ENCODE results near the gene KRT39. TPM values are rescaled to one million over a fixed set of nuclear protein-coding genes. Genes with fewer than 3 reads are reported as not detected.

The KRT39 gene
- total and polyA plus RNA-seq, 4 donors, result not detected

DNA sequence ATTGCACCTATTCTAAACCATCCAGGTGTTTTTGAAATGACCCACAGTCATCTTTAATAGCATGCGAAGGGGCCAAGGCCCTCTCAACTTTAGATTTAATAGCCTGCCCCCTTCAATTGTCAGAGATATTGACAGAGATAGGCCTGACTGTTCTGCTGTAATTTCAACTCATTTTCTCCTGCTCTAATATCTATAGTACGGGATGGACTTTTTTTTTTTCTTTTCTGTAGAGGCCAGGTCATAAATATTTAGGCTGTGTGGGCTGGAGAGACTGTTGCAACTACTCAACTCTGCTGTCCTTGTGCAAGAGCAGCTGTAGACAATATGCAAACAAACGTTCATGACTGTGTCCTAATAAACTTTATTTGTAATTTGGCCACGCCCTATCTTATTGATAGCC is 57.0 kb downstream of the KRT39 start:
- no peak for DNase-seq (ENCODE audit: low spot score)
- Histone ChIP-seq H3K9ac (ENCODE audit: low read depth in 1 of 2, low read length in 2 of 2) (no peak overlapping the region), H3K4me3 (ENCODE audit: low read depth in 1 of 3, low read length in 3 of 3) (no peak overlapping the region), H3K9me3 (ENCODE audit: control insufficient read depth in 4 of 4, low read length in 3 of 4) (no peaks in the 10 kb centered on the region), H3K4me1 (ENCODE audit: control insufficient read depth in 4 of 4, insufficient read depth in 4 of 4, low read length in 3 of 4) (no peaks in the 10 kb centered on the region), H3K27ac (ENCODE audit: low read depth in 1 of 2, low read length in 2 of 2) (no peak overlapping the region), H3K27me3 (ENCODE audit: control insufficient read depth in 4 of 4, insufficient read depth in 4 of 4, low read length in 3 of 4) (peaks cover 0 to 6% (median 0%) of the 10 kb centered on the region in 4 donors), H3K36me3 (ENCODE audit: control insufficient read depth in 4 of 4, insufficient read depth in 3 of 4, low read depth in 1 of 4, low read length in 3 of 4) (no peaks in the 10 kb centered on the region)
- 34% methylated on average over 4 of the region's 4 CpGs for WGBS
- no peak for TF ChIP-seq HNF4G (IDR thresholded peaks at IDR 0.05)
- TF ChIP-seq FOXA2 (IDR thresholded peaks at IDR 0.05), result no peak
- TF ChIP-seq, protein P1, sequence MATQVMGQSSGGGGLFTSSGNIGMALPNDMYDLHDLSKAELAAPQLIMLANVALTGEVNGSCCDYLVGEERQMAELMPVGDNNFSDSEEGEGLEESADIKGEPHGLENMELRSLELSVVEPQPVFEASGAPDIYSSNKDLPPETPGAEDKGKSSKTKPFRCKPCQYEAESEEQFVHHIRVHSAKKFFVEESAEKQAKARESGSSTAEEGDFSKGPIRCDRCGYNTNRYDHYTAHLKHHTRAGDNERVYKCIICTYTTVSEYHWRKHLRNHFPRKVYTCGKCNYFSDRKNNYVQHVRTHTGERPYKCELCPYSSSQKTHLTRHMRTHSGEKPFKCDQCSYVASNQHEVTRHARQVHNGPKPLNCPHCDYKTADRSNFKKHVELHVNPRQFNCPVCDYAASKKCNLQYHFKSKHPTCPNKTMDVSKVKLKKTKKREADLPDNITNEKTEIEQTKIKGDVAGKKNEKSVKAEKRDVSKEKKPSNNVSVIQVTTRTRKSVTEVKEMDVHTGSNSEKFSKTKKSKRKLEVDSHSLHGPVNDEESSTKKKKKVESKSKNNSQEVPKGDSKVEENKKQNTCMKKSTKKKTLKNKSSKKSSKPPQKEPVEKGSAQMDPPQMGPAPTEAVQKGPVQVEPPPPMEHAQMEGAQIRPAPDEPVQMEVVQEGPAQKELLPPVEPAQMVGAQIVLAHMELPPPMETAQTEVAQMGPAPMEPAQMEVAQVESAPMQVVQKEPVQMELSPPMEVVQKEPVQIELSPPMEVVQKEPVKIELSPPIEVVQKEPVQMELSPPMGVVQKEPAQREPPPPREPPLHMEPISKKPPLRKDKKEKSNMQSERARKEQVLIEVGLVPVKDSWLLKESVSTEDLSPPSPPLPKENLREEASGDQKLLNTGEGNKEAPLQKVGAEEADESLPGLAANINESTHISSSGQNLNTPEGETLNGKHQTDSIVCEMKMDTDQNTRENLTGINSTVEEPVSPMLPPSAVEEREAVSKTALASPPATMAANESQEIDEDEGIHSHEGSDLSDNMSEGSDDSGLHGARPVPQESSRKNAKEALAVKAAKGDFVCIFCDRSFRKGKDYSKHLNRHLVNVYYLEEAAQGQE (IDR thresholded peaks at IDR 0.05), result no peak
- no peak for TF ChIP-seq FOXA1 (IDR thresholded peaks at IDR 0.05)
- TF ChIP-seq YY1 (IDR thresholded peaks at IDR 0.05), result no peak
- TF ChIP-seq, protein P2, sequence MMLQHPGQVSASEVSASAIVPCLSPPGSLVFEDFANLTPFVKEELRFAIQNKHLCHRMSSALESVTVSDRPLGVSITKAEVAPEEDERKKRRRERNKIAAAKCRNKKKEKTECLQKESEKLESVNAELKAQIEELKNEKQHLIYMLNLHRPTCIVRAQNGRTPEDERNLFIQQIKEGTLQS (IDR thresholded peaks at IDR 0.05), result no peak
- TF ChIP-seq JUND (IDR thresholded peaks at IDR 0.05), result no peak
- TF ChIP-seq, protein P3, sequence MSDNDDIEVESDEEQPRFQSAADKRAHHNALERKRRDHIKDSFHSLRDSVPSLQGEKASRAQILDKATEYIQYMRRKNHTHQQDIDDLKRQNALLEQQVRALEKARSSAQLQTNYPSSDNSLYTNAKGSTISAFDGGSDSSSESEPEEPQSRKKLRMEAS (IDR thresholded peaks at IDR 0.05), result no peak
- no peak for TF ChIP-seq HNF4A (conservative IDR thresholded peaks at IDR 0.05)

DNA sequence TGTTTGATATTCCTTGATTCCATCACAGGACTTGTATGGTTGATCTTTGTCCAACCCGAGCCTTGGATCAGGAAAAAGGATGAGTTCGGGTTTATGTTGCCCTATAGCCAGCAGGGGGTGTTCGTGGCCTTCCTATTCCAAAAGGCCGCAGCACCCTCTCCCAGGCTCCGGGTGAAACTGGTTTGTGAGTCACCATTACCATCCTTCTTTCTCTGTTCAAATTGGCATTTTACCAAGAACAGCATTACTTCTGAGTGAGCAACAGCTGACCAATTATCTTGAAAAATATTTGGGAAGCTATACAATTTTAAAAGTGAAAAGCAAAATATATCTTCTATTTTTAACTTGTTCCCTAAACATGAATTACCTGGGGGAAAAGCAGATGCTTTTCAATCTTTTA is 57.4 kb downstream of the KRT39 start:
- DNase-seq (ENCODE audit: low spot score), result peak; percentile 56

More for the DNA sequence above, 57.4 kb downstream of the KRT39 start:
- H3K4me3 ChIP-seq (ENCODE audit: low read depth in 1 of 3, low read length in 3 of 3), result no peak overlapping the region
- H3K27me3 ChIP-seq (ENCODE audit: control insufficient read depth in 4 of 4, insufficient read depth in 4 of 4, low read length in 3 of 4), result peaks cover 0 to 6% (median 0%) of the 10 kb centered on the region in 4 donors
- no peak overlapping the region for H3K9ac ChIP-seq (ENCODE audit: low read depth in 1 of 2, low read length in 2 of 2)
- TF ChIP-seq, protein P3 (IDR thresholded peaks at IDR 0.05), result no peak
- TF ChIP-seq HNF4A (conservative IDR thresholded peaks at IDR 0.05), result no peak
- no peak for TF ChIP-seq EGR1 (IDR thresholded peaks at IDR 0.05; ENCODE audit: low read depth in 2 of 2)
- no peak for TF ChIP-seq YY1 (IDR thresholded peaks at IDR 0.05)
- TF ChIP-seq HNF4G (IDR thresholded peaks at IDR 0.05), result no peak
- TF ChIP-seq NR2F2 (IDR thresholded peaks at IDR 0.05), result no peak
- TF ChIP-seq, protein P4, sequence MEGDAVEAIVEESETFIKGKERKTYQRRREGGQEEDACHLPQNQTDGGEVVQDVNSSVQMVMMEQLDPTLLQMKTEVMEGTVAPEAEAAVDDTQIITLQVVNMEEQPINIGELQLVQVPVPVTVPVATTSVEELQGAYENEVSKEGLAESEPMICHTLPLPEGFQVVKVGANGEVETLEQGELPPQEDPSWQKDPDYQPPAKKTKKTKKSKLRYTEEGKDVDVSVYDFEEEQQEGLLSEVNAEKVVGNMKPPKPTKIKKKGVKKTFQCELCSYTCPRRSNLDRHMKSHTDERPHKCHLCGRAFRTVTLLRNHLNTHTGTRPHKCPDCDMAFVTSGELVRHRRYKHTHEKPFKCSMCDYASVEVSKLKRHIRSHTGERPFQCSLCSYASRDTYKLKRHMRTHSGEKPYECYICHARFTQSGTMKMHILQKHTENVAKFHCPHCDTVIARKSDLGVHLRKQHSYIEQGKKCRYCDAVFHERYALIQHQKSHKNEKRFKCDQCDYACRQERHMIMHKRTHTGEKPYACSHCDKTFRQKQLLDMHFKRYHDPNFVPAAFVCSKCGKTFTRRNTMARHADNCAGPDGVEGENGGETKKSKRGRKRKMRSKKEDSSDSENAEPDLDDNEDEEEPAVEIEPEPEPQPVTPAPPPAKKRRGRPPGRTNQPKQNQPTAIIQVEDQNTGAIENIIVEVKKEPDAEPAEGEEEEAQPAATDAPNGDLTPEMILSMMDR (IDR thresholded peaks at IDR 0.05; ENCODE audit: low read depth, low read length, missing input control), result peak; percentile 74
- TF ChIP-seq JUND (IDR thresholded peaks at IDR 0.05), result peak; percentile 52 to 81
- TF ChIP-seq, protein P1 (IDR thresholded peaks at IDR 0.05), result no peak
- TF ChIP-seq TAF1 (conservative IDR thresholded peaks at IDR 0.05), result no peak
- peak; percentile 93 to 95 for TF ChIP-seq RAD21 (IDR thresholded peaks at IDR 0.05)
- TF ChIP-seq RXRA (IDR thresholded peaks at IDR 0.05), result no peak
- no peak for TF ChIP-seq FOXA2 (IDR thresholded peaks at IDR 0.05)
- H3K4me1 ChIP-seq (ENCODE audit: control insufficient read depth in 4 of 4, insufficient read depth in 4 of 4, low read length in 3 of 4), result no peaks in the 10 kb centered on the region
- H3K27ac ChIP-seq (ENCODE audit: low read depth in 1 of 2, low read length in 2 of 2), result no peak overlapping the region
- WGBS, result 1% methylated on average over 5 of the region's 5 CpGs
- no peaks in the 10 kb centered on the region for H3K36me3 ChIP-seq (ENCODE audit: control insufficient read depth in 4 of 4, insufficient read depth in 3 of 4, low read depth in 1 of 4, low read length in 3 of 4)
- no peaks in the 10 kb centered on the region for H3K9me3 ChIP-seq (ENCODE audit: control insufficient read depth in 4 of 4, low read length in 3 of 4)
